ENCODE results near the gene PRDM16.

GRCh38 chr1:3259020-3259419, 190.0 kb downstream of the PRDM16 start:
- TF ChIP-seq CTCF (IDR thresholded peaks at IDR 0.05; ENCODE audit: borderline replicate concordance, extremely low read depth, low read length, poor library complexity, severe bottlenecking) (no peak), EZH2 (IDR thresholded peaks at IDR 0.05; ENCODE audit: borderline replicate concordance, low read depth, low read length, severe bottlenecking) (no peak)
